ENCODE data around the gene AFDN.

AFDN gene

DNA sequence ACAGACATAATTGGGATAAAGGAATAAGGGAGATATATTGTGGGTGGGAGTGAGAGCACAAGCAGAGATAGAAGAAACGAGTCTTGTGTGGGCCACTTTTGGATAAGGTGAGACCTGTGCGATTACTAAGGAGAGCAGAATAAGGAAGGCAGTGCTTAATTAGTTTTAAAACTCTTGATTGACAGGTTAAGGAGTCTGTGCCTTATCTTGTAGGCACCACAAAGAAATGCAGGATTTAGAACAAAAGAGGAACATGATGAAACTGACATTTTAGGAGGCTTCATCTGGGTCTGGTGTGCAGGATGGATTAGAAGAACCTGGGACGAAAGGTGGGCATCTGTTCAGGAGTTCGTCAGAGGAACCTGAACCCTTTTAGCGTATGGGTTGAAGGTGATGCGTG, 100.5 kb downstream of the AFDN start:
- no peak for DNase-seq

DNA sequence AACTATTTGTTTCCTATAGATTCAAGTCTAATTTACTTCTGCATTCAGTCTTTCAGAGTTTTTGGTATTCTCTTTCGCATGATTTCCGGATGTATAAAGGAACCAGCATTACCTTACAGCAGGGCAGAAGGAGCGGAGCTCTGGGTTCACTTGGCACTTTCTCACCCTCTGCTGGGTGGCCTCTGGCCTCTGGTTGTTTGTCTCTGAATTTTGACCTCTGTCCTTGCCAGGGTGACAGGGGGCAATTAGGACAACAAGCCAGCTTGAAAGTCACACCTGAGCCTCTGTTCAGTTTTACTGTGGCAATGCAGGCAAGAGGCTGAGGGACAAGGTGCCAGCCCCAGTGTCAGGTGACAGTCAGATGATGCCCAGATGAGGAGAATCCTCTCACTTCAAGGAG, 101.4 kb downstream of the AFDN start:
- no peak for DNase-seq

DNA sequence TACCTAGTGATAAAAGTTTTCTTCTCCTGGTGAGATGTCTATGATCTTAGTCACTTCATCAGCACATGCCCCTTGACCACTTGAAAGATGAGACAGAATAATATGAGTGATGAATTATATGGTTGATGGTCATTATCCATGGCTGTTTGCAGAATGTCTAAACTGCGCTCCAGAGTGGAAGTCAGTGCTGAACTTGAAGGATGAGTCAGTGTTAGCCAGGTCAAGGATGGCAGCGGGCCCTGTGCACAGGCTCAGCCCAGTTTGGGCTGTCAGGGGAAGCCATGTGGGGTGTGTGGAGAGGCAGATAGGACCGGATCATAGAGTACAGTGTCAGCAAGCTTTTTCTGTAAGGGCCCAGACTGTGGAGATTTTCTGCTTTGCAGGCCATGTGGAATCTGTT, 103.6 kb downstream of the AFDN start:
- DNase-seq, result no peak

DNA sequence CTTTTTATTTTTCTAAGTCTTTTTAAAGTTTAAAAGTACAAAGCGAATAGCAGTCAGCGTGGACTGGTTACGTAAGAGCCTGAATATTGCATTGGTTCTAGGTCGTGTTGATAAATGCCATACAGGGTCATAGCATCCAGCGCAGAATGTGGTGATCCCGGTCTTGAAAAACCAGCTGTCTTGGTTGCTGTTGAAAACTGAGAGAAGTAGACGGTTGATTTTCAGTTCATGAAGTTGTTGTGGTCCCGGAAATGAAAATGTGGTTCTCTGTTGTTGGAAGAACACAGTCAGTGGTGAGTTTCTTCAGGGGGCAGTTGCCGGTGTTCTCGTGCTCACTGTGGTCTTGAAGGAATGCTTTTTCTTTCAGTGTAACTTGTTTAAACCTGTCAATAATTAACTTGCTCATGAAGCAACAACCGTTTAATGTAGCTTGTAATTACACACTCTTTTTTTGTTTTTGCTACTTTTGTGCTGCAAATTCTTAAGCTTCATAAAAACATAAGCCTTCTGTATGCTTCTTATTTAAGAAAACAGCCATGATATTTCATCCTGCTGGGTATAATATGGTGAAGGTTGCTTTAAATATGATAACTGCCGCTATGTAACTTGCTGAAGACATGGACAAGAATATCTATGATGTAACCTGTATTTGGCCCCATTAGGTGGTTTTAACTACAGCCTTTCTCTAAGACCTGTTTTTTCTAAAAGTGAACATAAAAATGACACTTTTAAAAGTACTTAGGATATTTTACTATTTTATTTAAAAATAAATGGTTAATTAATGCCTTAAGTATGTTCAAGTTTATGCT, 106.0 kb downstream of the AFDN start:
- DNase-seq, result no peak

DNA sequence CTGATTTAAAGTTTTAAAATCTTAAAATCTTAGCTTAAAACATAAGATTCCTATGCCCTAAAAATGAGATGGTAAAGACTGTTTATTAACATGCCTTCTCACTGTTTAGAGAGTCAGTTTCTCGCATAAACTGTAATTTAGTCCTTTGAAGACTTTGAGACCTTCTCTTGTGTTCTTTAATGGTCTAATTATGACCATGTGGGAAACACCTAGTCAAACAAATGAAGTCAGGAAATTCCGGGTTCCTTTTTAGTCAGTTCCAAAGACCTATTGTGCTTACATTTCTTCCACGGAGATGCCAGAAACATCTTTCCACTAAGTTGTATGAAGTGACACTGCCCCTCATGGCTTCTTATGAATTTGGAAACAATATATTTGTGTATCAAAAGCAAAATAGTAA, 106.6 kb downstream of the AFDN start:
- no peak for DNase-seq

DNA sequence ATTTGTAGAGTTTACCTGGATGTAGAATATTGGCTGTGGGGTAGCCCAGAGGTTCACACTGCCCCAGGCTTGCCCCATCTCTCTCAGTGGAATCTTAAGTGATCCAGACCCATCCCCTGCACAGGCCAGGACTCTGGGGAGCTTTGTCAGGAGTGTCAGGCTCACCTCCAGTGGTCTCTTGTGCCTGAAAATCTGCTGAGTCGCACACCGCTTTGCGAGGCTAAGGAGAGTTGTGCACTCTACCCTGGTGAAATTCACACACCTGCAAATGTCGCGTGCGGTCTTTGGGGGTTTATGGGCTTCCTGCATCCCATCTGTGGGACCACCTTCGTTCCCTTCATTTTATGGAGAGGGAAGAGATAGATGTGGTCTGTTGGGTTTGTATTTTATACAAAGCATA, 107.1 kb downstream of the AFDN start:
- DNase-seq, result no peak

DNA sequence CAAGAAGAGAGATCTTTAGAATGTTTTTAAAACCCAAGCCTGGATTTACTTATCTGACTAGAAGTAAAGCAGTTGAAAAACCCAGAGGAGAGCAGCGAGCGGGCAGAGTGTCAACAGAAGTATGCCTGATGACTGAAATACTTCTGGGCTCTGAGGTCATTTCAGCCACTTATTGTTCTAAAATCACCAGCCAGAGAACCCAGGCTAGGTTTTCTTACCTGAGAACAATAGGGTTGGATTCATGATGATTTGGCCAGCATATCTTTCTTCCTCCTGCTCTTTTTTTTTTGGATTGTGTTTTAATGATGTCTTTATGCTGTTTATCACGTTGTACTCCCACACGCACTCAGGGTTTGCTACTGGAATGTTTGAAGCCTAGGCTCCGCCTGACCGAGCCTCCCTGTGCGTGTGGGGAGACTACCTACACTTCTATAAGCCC, 107.7 kb downstream of the AFDN start:
- no peak for DNase-seq

DNA sequence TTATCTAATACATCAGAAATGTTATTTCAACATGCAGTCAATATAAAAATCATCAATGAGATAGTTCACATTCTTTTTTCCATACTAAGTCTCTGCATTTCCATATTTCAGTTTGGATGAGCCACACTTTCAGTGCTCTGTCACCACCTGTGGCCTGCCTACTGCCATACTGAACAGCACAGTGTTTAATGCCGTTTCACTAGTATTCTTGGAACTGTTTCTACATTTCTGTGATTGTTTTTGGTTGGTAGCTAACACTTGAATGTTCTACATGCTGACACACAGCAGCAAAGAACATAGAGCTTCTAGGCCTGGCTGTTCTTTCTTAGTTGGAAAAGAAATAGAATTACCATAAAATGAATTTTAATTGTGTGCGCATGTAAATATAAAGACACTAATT, 109.3 kb downstream of the AFDN start:
- DNase-seq, result no peak

DNA sequence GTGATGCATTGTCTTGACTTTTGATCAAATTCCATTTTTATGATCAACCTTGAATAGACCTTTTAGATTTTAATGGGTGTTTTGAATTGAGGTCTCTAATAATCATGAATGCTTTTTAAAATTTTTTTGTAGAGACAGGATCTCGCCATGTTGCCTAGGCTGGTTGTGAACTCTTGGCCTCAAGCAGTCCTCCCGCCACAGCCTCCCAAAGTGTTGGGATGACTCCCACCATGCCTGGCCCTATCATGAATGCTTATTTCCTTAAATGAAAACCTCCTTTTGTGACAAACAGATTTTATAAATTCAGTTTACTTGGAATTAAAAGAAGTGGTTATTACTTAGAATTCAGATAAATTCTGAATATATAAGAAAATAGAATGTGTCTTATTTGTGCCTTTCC, 110.6 kb downstream of the AFDN start:
- DNase-seq, result no peak

DNA sequence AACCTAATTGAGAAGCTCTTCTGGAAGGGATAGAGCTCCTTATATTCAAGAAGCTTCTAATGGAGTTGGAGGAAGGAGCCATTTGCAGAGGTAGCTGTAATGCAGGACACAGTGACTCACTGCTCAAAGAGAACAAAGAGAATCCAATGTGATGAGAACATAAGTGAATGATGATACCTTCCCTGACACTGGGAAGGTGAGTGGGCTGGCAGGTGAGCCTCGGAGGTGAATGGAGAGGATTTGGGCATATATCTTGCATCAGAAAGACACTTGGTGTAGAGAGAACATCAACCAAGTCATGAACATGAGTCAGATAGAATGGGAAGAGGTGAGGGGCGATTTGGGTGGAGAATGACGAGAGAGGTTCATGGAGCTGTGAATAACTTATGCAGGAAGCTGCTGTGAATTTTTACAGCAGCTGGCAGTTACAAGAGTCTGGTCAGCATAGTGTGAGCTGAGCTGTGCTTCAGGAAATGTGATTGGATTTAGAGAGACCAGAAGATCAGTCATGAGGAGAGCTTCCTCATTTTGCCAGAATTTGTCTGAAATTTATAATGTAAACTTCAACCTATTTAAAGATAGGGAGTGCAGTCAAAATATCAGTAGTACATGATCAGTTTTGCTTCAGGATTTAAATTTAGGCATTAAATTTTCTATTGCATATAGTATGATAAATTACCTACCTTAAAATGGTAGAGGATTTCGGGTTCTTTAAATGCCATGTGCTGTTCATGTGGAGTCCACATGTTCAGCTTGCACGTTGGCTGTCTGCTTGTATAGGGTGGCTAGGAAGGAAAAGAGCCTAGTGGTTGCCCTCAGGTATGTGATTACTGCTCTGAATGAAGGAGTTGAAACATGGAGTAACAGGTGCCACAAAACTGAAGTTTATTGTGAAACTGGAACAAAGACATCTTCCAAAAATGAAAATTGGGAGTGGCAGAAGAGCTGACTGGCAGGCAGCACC, 111.5 kb downstream of the AFDN start:
- no peak for DNase-seq

DNA sequence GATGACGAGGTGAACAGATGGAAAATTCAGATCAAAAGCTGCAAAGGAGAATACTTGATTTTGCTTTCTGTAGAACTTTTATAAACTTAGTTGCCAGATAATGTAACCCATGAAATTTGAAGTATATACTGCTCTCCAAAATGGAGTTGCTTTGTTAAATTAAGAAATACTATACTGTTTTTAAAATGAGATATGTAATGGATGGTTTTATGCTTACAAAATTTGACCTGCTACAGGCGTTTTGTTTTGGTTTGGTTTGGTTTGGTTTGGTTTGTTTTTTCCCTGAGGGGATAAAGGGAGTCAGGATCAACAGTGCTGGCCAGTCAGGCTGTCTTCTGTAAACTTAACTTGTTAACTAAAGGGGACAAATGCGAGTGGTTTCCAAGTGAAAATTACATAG, 115.1 kb downstream of the AFDN start:
- DNase-seq, result no peak

DNA sequence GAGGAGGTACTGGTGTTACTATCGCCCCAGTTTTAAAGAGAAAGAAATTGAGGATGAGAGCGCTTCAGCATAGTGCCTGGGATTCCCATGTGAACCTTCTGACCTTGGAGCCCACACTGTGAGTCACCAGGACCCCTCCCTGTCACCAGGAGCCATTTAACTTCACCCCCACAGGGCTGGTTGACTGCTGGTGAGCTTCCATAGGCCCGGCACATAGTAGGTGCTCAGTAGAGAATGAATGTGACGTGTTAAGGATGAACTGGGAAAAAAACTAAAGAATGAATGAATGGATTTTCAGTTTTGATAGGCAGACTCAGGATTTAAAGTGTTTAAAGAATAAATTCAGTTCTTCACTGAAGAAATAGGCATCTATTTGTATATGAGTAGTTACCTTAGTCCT, 117.4 kb downstream of the AFDN start:
- no peak for DNase-seq

DNA sequence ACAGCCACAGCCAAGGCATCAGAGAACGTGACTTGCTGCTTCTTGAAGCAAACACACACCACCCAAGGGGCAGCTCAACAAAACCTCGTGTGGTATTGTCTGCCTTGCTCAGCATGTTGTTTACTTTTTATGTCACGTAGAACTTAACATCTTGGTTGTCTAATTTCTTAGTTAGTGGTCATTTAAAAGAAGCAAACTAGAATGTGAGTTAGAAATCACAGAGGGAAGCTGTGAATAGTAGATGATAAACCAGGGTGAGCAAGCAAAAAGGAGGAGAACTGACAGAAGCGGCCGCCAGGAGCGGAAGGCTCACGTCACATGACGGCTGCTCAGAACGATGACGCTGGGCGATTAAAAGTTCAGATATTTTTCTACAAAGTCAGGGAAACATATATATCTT, 119.3 kb downstream of the AFDN start:
- no peak for DNase-seq

DNA sequence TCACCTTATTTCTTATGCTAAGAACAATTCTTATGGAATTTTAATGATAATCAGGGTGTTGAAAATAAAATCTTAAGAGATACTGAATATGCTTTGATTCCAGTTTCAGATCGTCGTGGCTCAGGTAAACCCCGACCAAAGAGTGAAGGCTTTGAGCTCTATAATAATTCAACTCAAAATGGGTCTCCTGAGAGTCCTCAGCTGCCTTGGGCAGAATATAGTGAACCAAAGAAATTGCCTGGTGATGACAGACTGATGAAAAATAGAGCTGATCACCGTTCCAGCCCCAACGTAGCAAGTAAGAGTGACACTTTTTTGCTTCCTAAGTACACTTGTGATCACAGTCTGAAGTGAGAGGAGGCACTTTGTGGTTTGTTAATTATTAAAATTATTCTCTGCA, 119.9 kb downstream of the AFDN start:
- DNase-seq, result no peak

DNA sequence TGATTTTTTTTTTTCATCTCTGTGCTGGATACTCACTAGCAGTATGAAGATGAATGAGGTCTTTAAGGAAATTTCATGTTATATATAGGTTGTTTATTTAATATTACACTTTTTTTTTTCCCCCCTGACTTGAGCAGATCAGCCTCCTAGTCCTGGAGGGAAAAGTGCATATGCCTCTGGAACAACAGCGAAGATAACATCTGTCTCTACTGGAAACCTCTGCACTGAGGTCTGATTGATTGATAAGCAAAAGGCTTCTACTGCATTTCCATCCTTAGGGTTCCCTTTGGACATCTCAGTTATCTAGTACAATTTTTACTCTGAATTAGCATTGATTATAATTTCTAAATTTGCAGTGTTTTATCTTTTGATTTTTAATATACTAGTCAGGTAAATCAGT, 121.0 kb downstream of the AFDN start:
- DNase-seq, result no peak

DNA sequence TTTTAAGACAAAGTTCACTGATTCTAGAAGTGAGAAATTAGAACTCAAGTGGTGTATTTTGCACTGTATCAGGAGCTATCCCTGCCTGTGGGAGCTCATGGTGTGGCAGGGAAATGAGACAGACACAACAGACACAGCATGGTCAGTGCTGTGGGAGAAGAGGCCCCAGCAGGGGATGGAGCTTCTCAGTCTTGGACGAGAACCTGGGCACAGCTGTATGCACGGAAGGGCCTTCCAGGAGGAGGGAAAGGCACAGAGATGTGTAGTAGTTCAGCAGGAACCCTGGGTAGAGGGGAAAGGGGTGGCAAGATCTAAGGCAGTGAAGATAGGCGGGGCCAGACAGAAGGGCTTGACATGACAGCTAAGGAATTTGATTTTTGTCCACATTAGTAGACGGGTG, 122.0 kb downstream of the AFDN start:
- no peak for DNase-seq

DNA sequence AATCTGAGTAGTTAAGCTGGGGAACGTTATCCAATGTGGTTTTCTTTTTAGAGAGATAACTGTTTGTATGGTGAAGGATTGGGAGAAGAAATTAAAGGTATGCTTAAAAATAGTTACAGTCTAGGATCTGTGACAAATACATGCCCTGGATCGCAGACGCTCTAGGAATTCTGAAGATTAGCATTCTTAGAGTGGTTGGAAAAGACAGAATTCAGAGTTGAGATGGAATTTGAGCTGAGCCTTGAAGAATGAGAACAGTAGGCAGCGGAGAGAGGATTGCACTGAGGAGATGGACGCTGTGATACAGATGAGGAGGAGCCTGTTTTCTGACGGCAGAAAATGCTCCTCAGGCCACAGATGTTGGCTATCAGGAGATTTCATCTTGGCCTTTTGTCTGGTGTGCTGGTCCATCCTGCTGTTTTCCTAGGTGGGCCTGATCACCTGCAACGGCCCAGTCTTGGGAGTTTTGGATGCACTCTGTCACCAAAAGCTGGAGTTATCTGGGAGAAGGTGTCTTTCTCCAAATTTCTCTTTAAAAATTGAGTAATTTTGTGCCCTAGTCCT, 122.5 kb downstream of the AFDN start:
- DNase-seq, result no peak

DNA sequence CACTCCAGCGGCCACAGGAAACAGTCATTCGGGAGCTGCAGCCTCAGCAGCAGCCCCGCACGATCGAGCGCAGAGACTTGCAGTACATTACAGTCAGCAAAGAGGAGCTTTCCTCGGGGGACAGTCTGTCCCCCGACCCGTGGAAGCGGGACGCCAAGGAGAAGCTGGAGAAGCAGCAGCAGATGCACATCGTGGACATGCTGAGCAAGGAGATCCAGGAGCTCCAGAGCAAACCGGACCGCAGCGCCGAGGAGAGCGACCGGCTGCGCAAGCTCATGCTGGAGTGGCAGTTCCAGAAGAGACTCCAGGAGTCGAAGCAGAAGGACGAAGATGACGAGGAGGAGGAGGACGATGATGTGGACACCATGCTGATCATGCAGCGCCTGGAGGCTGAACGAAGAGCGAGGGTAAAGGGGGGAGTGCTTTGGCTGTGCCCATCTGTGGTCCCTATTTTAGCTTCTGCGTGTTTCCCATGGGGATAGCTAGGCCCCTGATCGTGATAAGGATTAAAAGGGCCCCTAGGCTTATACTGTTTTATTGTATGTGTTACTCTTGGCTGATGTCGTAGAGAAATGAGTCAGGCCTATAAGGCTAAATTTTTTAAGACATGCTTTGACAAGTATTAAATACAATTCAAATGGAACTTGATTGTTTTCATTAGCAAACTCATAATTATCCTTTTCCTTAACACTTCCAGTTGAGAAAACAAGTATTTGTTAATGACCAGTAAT, 125.2 kb downstream of the AFDN start:
- no peak for DNase-seq

DNA sequence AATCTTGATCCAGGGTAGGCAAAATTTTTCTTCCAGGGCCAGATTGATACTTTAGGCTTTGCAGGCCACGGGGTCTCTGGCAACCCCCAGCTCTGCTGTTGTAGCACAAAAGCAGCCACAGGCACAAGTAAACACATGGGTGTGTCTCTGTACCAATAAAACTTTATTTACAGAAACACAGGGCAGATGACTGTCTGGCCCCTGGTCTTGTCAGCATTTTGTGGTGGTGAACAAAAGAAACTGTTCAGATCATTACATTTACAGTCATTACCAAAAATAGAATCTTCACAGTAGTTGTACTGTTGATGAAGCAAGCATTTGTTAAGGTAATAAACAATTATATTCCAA, 125.8 kb downstream of the AFDN start:
- no peak for DNase-seq

DNA sequence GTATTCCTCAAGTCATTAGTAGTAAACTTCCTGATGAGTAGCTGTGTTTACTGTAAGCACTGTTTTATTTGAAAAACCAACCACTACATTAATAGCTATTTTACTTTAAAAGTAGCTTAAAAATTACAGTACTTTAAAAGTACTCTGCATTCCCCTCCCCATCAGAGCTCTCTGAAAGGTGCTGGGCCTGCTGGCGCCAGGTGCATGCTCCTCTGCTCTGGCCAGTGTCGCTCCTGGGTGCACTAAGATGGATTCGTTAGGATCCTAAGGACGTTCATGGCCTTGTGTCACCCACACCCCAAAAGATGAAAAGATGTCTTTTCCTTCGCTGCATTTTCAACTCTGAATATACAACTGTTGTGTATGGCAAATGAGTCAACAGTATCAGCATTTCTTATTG, 126.8 kb downstream of the AFDN start:
- no peak for DNase-seq

DNA sequence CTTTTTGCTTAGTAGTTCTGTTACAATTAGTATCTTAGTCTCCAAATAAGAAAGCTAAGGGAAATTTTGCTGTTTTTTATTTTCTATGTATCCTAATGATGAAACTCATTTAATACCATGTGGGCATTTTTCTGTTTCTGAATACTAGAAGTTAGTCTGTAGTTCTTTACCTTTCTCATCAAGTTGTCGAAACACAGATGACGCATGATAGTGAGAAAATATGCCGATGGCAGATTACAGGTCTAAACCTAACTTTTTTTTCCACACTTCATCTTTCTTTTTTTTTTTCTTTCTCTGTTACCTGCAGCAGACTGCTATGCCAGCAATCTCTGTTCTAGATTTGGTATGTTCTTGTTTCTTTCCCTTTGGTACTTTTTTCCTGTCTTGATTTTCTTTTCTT, 127.4 kb downstream of the AFDN start:
- no peak for DNase-seq

DNA sequence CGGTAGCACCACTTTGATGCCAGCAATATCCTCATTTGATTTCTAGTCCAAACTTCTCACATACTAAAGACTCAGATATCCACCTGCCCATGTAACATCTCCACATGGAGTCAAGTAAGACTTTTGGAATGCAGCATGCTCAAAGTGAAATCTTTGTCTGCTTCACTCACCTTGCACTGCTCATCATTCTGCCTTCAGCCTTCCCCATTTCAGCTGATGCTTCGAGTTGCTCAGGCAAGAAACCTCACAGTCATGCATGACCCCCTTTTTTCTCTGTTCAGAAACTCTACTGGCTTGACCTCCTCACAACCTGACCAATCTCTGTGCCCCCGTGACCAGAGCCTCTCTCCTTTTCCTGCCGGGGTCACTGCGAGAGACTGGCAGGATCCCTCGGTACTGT, 129.8 kb downstream of the AFDN start:
- DNase-seq, result no peak

DNA sequence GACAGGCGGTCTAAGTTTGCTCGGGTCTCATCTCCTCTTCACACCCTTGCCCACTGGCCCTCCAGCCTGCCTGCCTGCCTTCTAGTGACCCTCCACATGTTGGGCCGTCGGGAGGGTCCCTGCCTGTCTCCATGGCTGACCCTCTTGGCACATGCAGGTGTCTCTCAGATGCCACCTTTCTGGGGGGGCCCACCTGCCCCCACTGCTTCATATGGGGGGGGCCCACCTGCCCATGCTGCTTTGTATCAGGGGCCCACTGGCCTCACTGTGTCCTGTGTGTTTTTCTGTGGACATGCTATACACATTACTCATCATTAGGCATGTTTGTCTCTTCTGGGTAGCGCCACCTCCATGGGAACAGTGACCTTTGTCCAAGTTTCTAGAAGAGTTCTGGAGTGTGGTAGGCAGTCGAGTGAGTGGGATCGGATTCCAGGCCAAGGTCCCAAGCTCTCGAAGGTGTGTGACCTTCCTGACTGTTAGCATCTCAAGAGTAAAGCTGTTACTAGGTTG, 130.3 kb downstream of the AFDN start:
- no peak for DNase-seq

Measured in C1 segment of cervical spinal cord (tissue), 14 donors.